HG02759 (cell line): ENCODE measurements around the gene UCN3.
"Not testable (repeated sequence)": the region's sequence is repeated elsewhere in the genome, so short reads cannot be mapped to it uniquely, and the experiment has no call there.

Experiments
- ATAC-seq: cut with Tn5 transposase; IDR thresholded peaks from one replicate; pipeline ENCODE4 v1.9.1; 2021; ENCODE audit warnings: mild to moderate bottlenecking, moderate library complexity; ENCODE audit not compliant: unreplicated experiment

The UCN3 gene

DNA sequence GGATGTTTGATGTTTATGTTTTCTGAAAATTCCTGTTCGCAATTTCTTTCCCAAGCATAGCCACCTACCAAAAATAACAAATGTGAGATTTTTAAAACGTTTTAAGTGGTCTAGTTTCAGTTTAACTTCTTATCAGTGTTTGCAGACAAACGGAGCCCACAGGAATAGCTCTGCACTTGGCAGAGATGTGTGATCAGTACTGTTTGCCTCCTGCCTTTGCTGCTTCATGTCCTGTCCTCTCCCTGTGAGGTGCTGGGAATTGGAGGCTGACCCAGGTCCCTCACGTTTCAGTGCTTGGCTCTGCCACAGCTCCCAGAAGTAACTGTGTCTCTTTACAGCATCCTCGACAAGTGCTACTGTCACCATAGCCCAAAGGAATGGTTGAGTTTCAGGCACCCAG is 1.2 kb downstream of the UCN3 start:
- no peak for ATAC-seq

GRCh38 chr10:5369362-5370158 is 4.8 kb downstream of the UCN3 start:
- no peak for ATAC-seq

GRCh38 chr10:5370493-5371352 is 6.0 kb downstream of the UCN3 start:
- ATAC-seq = no peak

GRCh38 chr10:5373307-5373706 is 8.5 kb downstream of the UCN3 start:
- no peak for ATAC-seq

DNA sequence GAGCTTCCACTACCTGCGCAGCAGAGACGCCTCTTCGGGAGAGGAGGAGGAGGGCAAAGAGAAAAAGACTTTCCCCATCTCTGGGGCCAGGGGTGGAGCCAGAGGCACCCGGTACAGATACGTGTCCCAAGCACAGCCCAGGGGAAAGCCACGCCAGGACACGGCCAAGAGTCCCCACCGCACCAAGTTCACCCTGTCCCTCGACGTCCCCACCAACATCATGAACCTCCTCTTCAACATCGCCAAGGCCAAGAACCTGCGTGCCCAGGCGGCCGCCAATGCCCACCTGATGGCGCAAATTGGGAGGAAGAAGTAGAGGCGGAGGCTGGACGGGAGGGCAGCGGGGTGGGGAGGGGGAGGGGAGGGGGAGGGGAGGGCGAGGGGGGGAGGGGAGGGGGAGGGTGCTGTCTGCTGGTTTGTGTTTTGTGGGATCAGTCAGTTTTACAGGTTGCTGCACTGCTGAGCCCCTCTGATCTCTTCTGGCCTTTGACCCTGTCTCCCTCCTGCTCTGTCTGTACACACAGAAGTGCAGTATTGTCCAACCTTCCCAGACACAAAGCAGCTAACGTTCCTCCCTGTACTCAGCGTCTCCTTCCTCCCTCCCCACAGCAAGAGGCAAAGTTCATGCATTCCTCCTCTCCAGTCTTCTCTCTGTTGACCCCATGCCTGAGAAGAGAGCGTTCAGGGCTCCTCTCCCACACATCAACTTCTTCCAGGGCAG is 9.3 kb downstream of the UCN3 start:
- no peak for ATAC-seq

DNA sequence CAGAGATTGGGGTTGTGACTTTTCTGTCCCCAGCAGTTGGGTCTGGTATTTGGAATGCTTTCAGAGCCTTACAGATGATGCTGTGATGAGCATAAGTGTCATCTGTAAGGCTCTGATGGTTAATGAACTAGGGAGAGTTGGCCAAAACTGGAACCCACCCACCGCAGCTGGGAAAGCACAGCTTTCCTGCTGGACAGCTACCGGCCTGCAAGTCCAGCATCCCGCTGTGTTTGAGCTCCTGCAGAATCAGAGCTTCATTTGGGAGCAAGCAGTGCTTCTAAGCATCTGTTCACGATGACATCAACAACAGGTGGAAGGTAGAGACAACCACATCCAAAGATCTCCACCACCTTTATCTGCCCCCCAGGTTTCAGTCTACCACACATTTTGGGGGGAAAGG is 11.7 kb downstream of the UCN3 start:
- no peak for ATAC-seq

- ATAC-seq = not testable (repeated sequence)
Measured at GRCh38 chr10:5379202-5379601, 14.4 kb downstream of the UCN3 start.

DNA sequence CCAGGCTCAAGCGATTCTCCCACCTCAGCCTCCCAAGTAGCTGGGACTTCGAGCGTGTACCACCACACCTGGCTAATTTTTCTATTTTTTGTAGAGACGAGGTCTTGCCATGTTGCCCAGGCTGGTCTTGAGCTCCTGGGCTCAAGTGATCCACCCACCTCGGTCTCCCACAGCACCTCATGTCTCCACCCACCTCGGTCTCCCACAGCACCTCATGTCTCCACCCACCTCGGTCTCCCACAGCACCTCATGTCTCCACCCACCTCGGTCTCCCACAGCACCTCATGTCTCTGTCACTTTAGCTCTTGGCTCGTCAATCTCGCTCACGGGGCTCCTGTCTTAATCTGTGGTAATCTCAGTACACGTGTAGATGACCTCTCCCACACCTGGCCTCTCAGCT is 15.6 kb downstream of the UCN3 start:
- ATAC-seq = not testable (repeated sequence)

DNA sequence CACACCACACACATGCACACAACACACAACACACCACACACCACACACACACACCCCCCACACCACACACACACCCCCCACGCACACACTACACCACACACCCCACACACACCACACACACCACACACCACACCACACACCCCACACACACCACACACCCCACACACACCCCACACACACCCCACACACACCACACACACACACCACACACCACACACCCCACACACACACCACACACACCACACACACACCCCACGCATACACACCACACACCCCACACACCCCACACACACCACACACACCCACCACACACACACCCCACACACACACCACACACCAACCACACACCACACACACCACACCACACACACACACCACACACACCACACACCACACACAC is 16.4 kb downstream of the UCN3 start:
- ATAC-seq = no peak

- ATAC-seq = no peak
Measured at GRCh38 chr10:5385224-5385623, 20.5 kb downstream of the UCN3 start.

DNA sequence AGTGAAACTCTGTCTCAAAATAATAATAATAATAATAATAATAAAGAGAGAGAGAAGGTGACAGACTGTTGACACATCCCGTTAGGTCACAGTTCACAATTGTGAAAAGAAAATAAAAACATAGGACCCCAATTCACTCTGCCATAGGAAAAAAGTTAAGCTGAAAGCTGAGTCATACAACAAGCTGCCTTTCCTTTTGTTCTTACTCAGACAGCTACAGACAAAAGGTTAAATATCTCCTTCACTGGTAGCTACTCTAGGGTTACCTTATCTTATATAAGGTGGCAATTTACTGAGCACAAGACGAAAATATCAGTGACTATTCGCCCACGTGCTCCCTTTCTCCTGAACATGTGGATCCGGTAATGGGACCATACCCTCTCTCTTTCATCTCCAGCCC is 22.4 kb downstream of the UCN3 start:
- no peak for ATAC-seq

GRCh38 chr10:5390607-5391205 is 25.9 kb downstream of the UCN3 start:
- no peak for ATAC-seq

- no peak for ATAC-seq
Measured at GRCh38 chr10:5391790-5392189, 27.0 kb downstream of the UCN3 start.

- no peak for ATAC-seq
Measured at GRCh38 chr10:5393529-5393928, 28.8 kb downstream of the UCN3 start.

DNA sequence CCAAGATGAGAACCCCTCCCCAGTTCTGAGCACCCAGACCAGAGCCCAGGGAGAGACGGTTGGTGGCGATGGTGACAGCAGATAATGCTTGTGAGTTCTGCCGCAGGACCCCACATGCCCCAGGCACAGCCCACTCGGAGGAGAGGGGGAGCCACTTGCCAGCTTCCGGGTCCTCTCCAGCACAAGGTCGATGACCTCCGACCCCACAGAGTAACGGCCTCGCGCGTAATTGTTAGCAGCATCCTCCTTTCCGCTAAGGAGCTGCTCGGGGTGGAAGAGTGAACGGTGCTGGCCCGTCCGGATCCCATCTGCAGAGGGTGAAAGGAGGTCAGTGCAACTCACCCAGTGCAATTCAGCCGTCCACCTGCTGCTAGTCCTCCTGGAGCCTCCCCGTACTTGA is 30.4 kb downstream of the UCN3 start:
- ATAC-seq = no peak

GRCh38 chr10:5396556-5397300 is 32.0 kb downstream of the UCN3 start:
- ATAC-seq = no peak

- no peak for ATAC-seq
Measured at GRCh38 chr10:5399332-5399731, 34.6 kb downstream of the UCN3 start.

DNA sequence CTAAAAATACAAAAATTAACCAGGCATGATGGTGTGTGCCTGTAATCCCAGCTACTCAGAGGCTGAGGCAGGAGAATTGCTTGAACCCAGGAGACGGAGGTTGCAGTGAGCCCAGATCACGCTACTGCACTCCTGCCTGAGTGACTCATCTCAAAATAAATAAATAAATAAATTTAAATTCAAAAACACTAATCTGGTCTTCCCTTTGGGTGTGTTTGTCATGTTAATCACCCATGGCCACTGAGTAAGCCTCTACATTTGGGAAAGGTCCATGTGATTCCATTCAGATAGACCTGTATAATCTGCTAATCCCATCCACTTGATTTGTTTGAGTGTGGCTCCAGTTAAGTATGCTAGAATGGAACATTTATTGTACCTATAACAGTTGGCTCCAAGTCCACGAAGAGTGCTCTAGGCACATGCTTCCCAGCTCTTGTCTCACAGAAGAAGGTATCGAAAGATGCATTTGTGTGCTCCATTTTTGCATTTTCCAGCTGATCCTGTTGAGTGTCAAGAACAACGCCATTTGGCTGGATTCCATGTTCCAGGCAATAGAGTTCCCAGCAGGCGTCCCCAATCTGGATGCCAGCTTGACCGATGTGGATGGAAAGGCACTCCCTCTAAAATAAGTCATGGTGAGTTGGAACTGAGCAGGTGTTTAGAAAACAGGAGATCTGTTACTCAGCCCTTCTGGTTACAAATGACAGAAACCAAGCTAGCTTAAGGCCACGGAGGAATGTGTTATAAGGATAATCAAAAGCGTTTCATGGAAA is 35.9 kb downstream of the UCN3 start:
- ATAC-seq = no peak

DNA sequence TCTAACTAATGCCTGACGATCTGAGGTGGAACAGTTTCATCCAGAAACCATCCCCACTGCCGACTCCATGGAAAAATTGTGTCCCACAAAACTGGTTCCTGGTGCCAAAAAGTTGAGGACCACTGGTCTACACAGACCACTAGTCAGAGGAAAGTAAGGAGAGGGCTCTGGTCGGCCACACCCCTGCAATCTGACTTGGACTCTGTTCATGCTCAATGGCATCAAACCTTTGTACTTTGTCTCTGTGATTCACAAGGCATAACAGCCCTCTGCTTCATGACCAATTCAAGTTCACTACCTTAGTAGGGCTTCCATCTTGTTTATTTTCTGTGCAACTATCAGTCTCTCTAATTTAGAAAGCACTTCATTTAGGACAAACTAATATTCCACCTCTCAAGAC is 38.0 kb downstream of the UCN3 start:
- no peak for ATAC-seq
